ENCODE measurements around the gene TMEM79.
"Not testable (repeated sequence)": the region's sequence is repeated elsewhere in the genome, so short reads cannot be mapped to it uniquely, and the experiment has no call there.

The TMEM79 gene

GRCh38 chr1:156303241-156303640 is 19.1 kb downstream of the TMEM79 start:
- DNase-seq (ENCODE audit: low read depth in 2 of 2), result no peak

- no peak for DNase-seq (ENCODE audit: low read depth in 2 of 2)
Measured at GRCh38 chr1:156305215-156305614, 21.1 kb downstream of the TMEM79 start.

- no peak for DNase-seq (ENCODE audit: low read depth in 2 of 2)
Measured at GRCh38 chr1:156308078-156308477, 24.0 kb downstream of the TMEM79 start.

- no peak for DNase-seq (ENCODE audit: low read depth in 2 of 2)
Measured at GRCh38 chr1:156310962-156311361, 26.8 kb downstream of the TMEM79 start.

- DNase-seq (ENCODE audit: low read depth in 2 of 2), result no peak
Measured at GRCh38 chr1:156316909-156317308, 32.8 kb downstream of the TMEM79 start.

GRCh38 chr1:156319664-156320063 is 35.5 kb downstream of the TMEM79 start:
- no peak for DNase-seq (ENCODE audit: low read depth in 2 of 2)

- no peak for DNase-seq (ENCODE audit: low read depth in 2 of 2)
Measured at GRCh38 chr1:156320560-156320959, 36.4 kb downstream of the TMEM79 start.

- not testable (repeated sequence) for DNase-seq (ENCODE audit: low read depth in 2 of 2)
Measured at GRCh38 chr1:156323179-156323578, 39.1 kb downstream of the TMEM79 start.

- DNase-seq (ENCODE audit: low read depth in 2 of 2), result no peak
Measured at GRCh38 chr1:156336242-156336641, 52.1 kb downstream of the TMEM79 start.

GRCh38 chr1:156337052-156337887 is 53.1 kb downstream of the TMEM79 start:
- DNase-seq (ENCODE audit: low read depth in 2 of 2), result peak in 1 of 2 experiments; percentile 22

- DNase-seq (ENCODE audit: low read depth in 2 of 2), result no peak
Measured at GRCh38 chr1:156337888-156338179, 53.7 kb downstream of the TMEM79 start.

GRCh38 chr1:156338180-156338976 is 54.3 kb downstream of the TMEM79 start, which contains the start of the genes CCT3 and TSACC:
Gene CCT3 (minus strand): TSS chr1:156338292. CDS start chr1:156338184, 108 bp downstream.
Gene TSACC (plus strand): TSS chr1:156338526. CDS start chr1:156339758, 1,232 bp downstream.
- peak; percentile 98 to 99 for DNase-seq (ENCODE audit: low read depth in 2 of 2)
